B cell (primary cell): Measurements from ENCODE around the gene EEF1AKMT4. TPM values are rescaled to one million over a fixed set of nuclear protein-coding genes. Genes with fewer than 3 reads are reported as not detected.

ENCODE experiments used
- ATAC-seq: fragments of 200-7000 bp; cut with Tn5 transposase; one replicate; pipeline ENCODE4 v1.10.0; 2021; ENCODE audit warnings: low read depth, mild to moderate bottlenecking, moderate number of reproducible peaks, moderate library complexity
- CTCF ChIA-PET: fragments of 350-600 bp; sonication (Branson Sonifier 250); formaldehyde crosslinking; loops from one replicate; lab custom pipeline; 2021; ENCODE audit warnings: antibody characterized with exemption, inconsistent platforms; lab: Charles Lee
- POLR2A ChIA-PET: fragments of 350-600 bp; sonication (Branson Sonifier 250); formaldehyde crosslinking; loops from one replicate; lab custom pipeline; 2021; ENCODE audit warnings: antibody characterized with exemption; lab: Charles Lee
- DNase-seq: peaks from one replicate; pipeline ENCODE4 v3.0.0; 2013
- H2AFZ ChIP-seq: 2 replicates; pipeline ENCODE4 v1.6.1; 2012; ENCODE audit warnings: mild to moderate bottlenecking, low read depth, low read length; ENCODE audit not compliant: insufficient read depth, poor library complexity, severe bottlenecking
- H3K27ac ChIP-seq, 2 donors: 1 replicate in 1 of 2; 2 replicates in 1 of 2; pipeline ENCODE4 v1.5.1; 2012 to 2013; ENCODE audit warnings: low read length in 2 of 2, mild to moderate bottlenecking in 2 of 2, moderate library complexity in 1 of 2
- H3K27me3 ChIP-seq, 4 experiments: fragments of 200-600 bp in 1 of 4; sonication (generic) in 1 of 4; replicated peaks in 1 of 4; 1 replicate in 2 of 4; 2 replicates in 2 of 4; pipeline versions ENCODE4 v1.6.1 to v1.7.0; 2013 to 2016; ENCODE audit warnings: low read length in 3 of 4, mild to moderate bottlenecking in 2 of 4, mixed read lengths in 1 of 4, moderate library complexity in 1 of 4; ENCODE audit not compliant: insufficient read depth in 4 of 4, control insufficient read depth in 3 of 4; ENCODE audit errors: control extremely low read depth in 1 of 4
- H3K36me3 ChIP-seq, 2 experiments: replicated peaks in 1 of 2; 1 replicate in 1 of 2; 2 replicates in 1 of 2; pipeline versions ENCODE4 v1.6.1 to v1.7.1; 2013; ENCODE audit warnings: low read length in 1 of 2; ENCODE audit not compliant: insufficient read depth in 2 of 2, control insufficient read depth in 1 of 2; ENCODE audit errors: control extremely low read depth in 1 of 2, extremely low read depth in 1 of 2
- H3K4me1 ChIP-seq, 2 donors: fragments of 200-600 bp in 1 of 2; sonication (generic) in 1 of 2; 1 replicate in 1 of 2; 2 replicates in 1 of 2; pipeline versions ENCODE4 v1.5.1 to v1.6.1; 2013 to 2017; ENCODE audit warnings: low read length in 2 of 2; ENCODE audit not compliant: control insufficient read depth in 2 of 2, insufficient read depth in 2 of 2
- H3K4me2 ChIP-seq: replicated peaks from 2 replicates; pipeline ENCODE3; 2012; ENCODE audit warnings: mild to moderate bottlenecking, low read depth, low read length; ENCODE audit not compliant: poor library complexity, severe bottlenecking
- H3K4me3 ChIP-seq, 5 experiments: fragments of 200-600 bp in 1 of 5; sonication (generic) in 1 of 5; 1 replicate in 3 of 5; 2 replicates in 2 of 5; pipeline versions ENCODE4 v1.5.1 to v1.7.0; 2011 to 2016; ENCODE audit warnings: low read length in 4 of 5, mild to moderate bottlenecking in 4 of 5, low read depth in 2 of 5, control low read depth in 1 of 5, moderate library complexity in 1 of 5; ENCODE audit not compliant: insufficient read depth in 1 of 5; ENCODE audit errors: control extremely low read depth in 1 of 5, extremely low read depth in 1 of 5
- H3K79me2 ChIP-seq: fragments of 200-600 bp; sonication (generic); one replicate; pipeline ENCODE4 v1.6.0; 2016; ENCODE audit warnings: low read length; ENCODE audit not compliant: control insufficient read depth, insufficient read depth
- H3K9ac ChIP-seq: fragments of 200-600 bp; sonication (generic); 2 replicates; pipeline ENCODE4 v1.6.1; 2017; ENCODE audit warnings: mild to moderate bottlenecking, low read length, moderate library complexity
- H3K9me3 ChIP-seq, 3 donors: one replicate each; pipeline versions ENCODE4 v1.6.1 to v1.7.1; 2013; ENCODE audit warnings: low read length in 2 of 3; ENCODE audit not compliant: control insufficient read depth in 2 of 3, insufficient read depth in 1 of 3; ENCODE audit errors: control extremely low read depth in 1 of 3
- H4K20me1 ChIP-seq: 2 replicates; pipeline ENCODE4 v1.6.0; 2012; ENCODE audit warnings: mild to moderate bottlenecking, low read length; ENCODE audit not compliant: insufficient read depth, control insufficient read depth, poor library complexity, severe bottlenecking
- H3K27ac Mint-ChIP-seq: one replicate; pipeline ENCODE4 v1.8.0; 2021; ENCODE audit warnings: mixed read lengths
- H3K27me3 Mint-ChIP-seq: one replicate; pipeline ENCODE4 v1.8.0; 2021; ENCODE audit warnings: mixed read lengths
- H3K4me1 Mint-ChIP-seq: one replicate; pipeline ENCODE4 v1.8.0; 2021; ENCODE audit warnings: mixed read lengths
- H3K4me3 Mint-ChIP-seq: one replicate; pipeline ENCODE4 v1.8.0; 2021; ENCODE audit warnings: mixed read lengths
- H3K9me3 Mint-ChIP-seq: one replicate; pipeline ENCODE4 v1.8.0; 2022; ENCODE audit warnings: mixed read lengths; ENCODE audit not compliant: insufficient read depth
- EZH2 ChIP-seq: IDR thresholded peaks from 2 replicates; pipeline ENCODE4 v1.6.1; 2012; ENCODE audit warnings: borderline replicate concordance, low read depth, mild to moderate bottlenecking, moderate library complexity, low read length; ENCODE audit not compliant: insufficient read depth, poor library complexity, severe bottlenecking
- WGBS: methylation state at CpG from one replicate; pipeline ENCODE4 v1.1.5; 2013; ENCODE audit warnings: missing lambda C conversion rate; ENCODE audit not compliant: insufficient coverage; 5-methylcytosine and 5-hydroxymethylcytosine counted together
- intact Hi-C: fragments of 100-400 bp; cut with micrococcal nuclease; formaldehyde crosslinking; loops from one replicate; pipeline ENCODE4 v1.10.0; 2022
- polyA plus RNA-seq: library from polyadenylated mRNA; depleted of rRNA; stranded (reverse); fragments of >200 nt; gene quantifications from 2 replicates; pipeline ENCODE4 v1.2.3, GENCODE V29; 2012
- total RNA-seq, 2 donors: library from RNA; stranded (reverse); fragments of 120-200 nt in 1 of 2; gene quantifications; 1 replicate in 1 of 2; 2 replicates in 1 of 2; pipeline versions ENCODE4 v1.2.3 to v1.2.4, GENCODE V29; 2013 to 2022
- TF ChIP-seq, protein P1 (sequence below): fragments of 200-600 bp; IDR thresholded peaks from one replicate; pipeline ENCODE4 v1.8.0; 2022; ENCODE audit warnings: antibody characterized with exemption, mild to moderate bottlenecking

Gene EEF1AKMT4
- total and polyA plus RNA-seq, 2 donors (not counting 1 experiment from before 2014, with no cell fraction given) = 1.5 to 2.5 TPM

DNA sequence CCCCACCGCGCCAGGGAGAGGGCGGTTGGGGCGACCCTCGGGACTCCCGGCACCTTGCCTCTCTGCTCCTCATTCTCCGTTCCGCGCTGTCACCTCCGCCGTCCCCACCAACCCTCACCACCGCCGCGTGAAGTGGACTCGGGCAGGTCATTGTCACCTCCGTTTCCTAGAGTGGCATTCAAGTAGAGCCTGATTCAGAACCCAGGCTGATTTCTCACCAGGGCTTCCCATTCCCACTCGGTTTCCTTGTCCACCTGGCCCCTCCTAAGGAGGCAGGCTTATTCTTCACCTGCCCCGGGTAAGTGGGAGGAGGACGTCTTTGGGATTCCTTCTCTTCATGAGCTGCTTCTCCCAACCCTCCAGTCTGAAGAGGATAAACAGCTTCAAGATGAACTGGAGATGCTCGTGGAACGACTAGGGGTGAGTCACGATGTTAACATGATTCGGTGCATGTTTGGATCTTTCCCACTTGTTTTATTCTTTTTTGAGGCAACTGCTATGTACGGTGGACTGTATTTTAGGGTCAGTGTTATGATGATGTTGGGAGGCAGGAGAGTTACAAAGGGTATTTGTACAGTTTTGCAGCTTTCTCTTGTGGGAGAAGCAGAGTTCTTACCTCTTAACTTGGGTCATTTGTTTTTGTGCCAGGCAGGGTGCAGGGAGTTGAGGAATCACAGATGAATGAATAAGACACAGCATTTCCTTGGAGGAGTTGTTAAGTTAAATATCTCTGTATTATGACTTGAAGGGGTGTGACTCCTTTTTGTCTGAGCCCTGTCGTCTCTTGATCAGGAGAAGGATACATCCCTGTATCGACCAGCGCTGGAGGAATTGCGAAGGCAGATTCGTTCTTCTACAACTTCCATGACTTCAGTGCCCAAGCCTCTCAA lies 50.3 kb downstream of the EEF1AKMT4 start:
- Histone ChIP-seq H3K27ac (peak overlapping the region; percentile 28 to 64), H2AFZ (peak overlapping the region; percentile 90), H3K4me3 (peak overlapping the region; percentile 60 to 92 (median 74)), H4K20me1 (peaks cover 25% of the 10 kb centered on the region), H3K4me1 (peaks cover 12 to 17% of the 10 kb centered on the region in 2 donors), H3K9me3 (no peaks in the 10 kb centered on the region), H3K27me3 (peaks cover 0 to 2% (median 0%) of the 10 kb centered on the region in 4 experiments), H3K79me2 (peaks cover 32% of the 10 kb centered on the region), H3K9ac (peak overlapping the region; percentile 89), H3K4me2 (peak overlapping the region; percentile 99), H3K36me3 (peaks cover 3 to 43% of the 10 kb centered on the region in 2 experiments)
- ATAC-seq (no peak), DNase-seq (no peak)
- Mint-ChIP-seq H3K9me3 (no peaks in the 10 kb centered on the region), H3K27ac (peak overlapping the region; percentile 91), H3K4me1 (peaks cover 22% of the 10 kb centered on the region), H3K27me3 (peaks cover 5% of the 10 kb centered on the region), H3K4me3 (peak overlapping the region; percentile 95)
- TF ChIP-seq, protein P1, sequence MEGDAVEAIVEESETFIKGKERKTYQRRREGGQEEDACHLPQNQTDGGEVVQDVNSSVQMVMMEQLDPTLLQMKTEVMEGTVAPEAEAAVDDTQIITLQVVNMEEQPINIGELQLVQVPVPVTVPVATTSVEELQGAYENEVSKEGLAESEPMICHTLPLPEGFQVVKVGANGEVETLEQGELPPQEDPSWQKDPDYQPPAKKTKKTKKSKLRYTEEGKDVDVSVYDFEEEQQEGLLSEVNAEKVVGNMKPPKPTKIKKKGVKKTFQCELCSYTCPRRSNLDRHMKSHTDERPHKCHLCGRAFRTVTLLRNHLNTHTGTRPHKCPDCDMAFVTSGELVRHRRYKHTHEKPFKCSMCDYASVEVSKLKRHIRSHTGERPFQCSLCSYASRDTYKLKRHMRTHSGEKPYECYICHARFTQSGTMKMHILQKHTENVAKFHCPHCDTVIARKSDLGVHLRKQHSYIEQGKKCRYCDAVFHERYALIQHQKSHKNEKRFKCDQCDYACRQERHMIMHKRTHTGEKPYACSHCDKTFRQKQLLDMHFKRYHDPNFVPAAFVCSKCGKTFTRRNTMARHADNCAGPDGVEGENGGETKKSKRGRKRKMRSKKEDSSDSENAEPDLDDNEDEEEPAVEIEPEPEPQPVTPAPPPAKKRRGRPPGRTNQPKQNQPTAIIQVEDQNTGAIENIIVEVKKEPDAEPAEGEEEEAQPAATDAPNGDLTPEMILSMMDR = no peak
- TF ChIP-seq EZH2 = no peak
- intact Hi-C loops = loop anchor here (1.0 to 5.0 kb wide), 12 partner anchors 15 to 602 kb away; partner anchors contain the start of genes ABCC5, ABCF3, AP2M1 and EEF1AKMT4
- ChIA-PET POLR2A (interaction anchor here (1.0 kb wide), 1 partner anchor 63 kb away, joined by 4 read pairs; no protein-coding TSS in a partner anchor), CTCF (interaction anchor here (0.6 to 0.9 kb wide), 2 partner anchors 12 to 186 kb away, joined by 3 read pairs; no protein-coding TSS in a partner anchor)
- WGBS = 7% methylated on average over 18 of the region's 29 CpGs

DNA sequence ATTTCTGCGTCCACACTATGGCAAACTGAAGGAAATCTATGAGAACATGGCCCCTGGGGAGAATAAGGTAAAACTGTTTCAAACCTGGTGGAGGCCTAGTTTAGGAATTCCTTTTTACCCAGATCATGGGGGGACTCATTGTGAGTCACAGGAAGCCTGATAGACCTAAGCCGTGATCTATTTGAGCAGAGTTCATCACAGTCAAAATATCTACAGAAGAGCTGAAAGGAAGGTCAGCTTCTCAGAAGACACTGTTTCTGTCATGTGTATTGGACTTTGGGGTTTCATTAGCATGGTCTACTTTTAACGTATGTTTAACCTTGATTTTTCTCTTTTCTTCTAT lies 50.9 kb downstream of the EEF1AKMT4 start:
- DNase-seq (no peak), ATAC-seq (no peak)
- ChIA-PET CTCF (interaction anchor here (0.9 to 1.5 kb wide), 2 partner anchors 11 to 50 kb away, joined by 3 to 4 read pairs; partner anchors contain the start of gene EEF1AKMT4), POLR2A (no interaction called here)
- Histone ChIP-seq H3K36me3 (peaks cover 3 to 46% of the 10 kb centered on the region in 2 experiments), H4K20me1 (peaks cover 25% of the 10 kb centered on the region), H3K9me3 (no peaks in the 10 kb centered on the region), H3K4me2 (peak overlapping the region; percentile 99), H3K9ac (peak overlapping the region; percentile 89), H3K4me1 (peaks cover 12 to 17% of the 10 kb centered on the region in 2 donors), H3K4me3 (peak overlapping the region in 2 of 5 experiments; percentile 60 to 92), H2AFZ (no peak overlapping the region), H3K27me3 (no peaks in the 10 kb centered on the region), H3K79me2 (peaks cover 32% of the 10 kb centered on the region), H3K27ac (no peak overlapping the region)
- Mint-ChIP-seq H3K27me3 (no peaks in the 10 kb centered on the region), H3K4me3 (peak overlapping the region; percentile 95), H3K9me3 (no peaks in the 10 kb centered on the region), H3K27ac (peak overlapping the region; percentile 91), H3K4me1 (peaks cover 22% of the 10 kb centered on the region)
- no CpG with 5 or more reads among the region's 3 CpGs for WGBS
- intact Hi-C loops = no loop called here
- no peak for TF ChIP-seq EZH2
- TF ChIP-seq, protein P1 = no peak
